Pancreas (tissue), 10 donors: ENCODE measurements around the gene TOM1L1. TPM values are rescaled to one million over a fixed set of nuclear protein-coding genes. Genes with fewer than 3 reads are reported as not detected.

Experiments used
- ATAC-seq, 4 donors: fragments of 200-7000 bp; cut with Tn5 transposase; one replicate each; pipeline versions ENCODE4 v1.8.0 to v1.9.1; 2020; ENCODE audit warnings: mild to moderate bottlenecking in 4 of 4, moderate library complexity in 4 of 4
- DNase-seq, 6 donors: peaks; one replicate each; pipeline ENCODE4 v3.0.0-alpha.2; 2020
- FAIRE-seq: peaks from 2 replicates; lab custom pipeline; 2012; peaks lifted over from hg19 to GRCh38; lab: Jason Lieb, UNC
- H3K27ac ChIP-seq, 4 donors: fragments of 200-600 bp; sonication (generic); 1 replicate in 3 of 4; 2 replicates in 1 of 4; pipeline versions ENCODE4 v1.5.0 to v1.8.0; 2020
- H3K27me3 ChIP-seq, 4 donors: fragments of 200-600 bp; one replicate each; pipeline ENCODE4 v1.8.0; 2021
- H3K36me3 ChIP-seq, 3 donors: fragments of 200-600 bp; sonication (generic) in 1 of 3; one replicate each; pipeline versions ENCODE4 v1.5.0 to v1.8.0; 2020 to 2021
- H3K4me1 ChIP-seq, 3 donors: fragments of 200-600 bp; one replicate each; pipeline ENCODE4 v1.8.0; 2021
- H3K4me3 ChIP-seq, 4 donors: fragments of 200-600 bp; sonication (generic) in 2 of 4; one replicate each; pipeline versions ENCODE4 v1.5.0 to v1.8.0; 2020 to 2021
- H3K9me3 ChIP-seq, 4 donors: fragments of 200-600 bp; one replicate each; pipeline ENCODE4 v1.8.0; 2021
- WGBS, 2 donors: extraction: QIAGEN DNeasy Blood & Tissue Kit; methylation state at CpG; one replicate each; pipeline ENCODE4 v1.1.7; 2013; 5-methylcytosine and 5-hydroxymethylcytosine counted together
- intact Hi-C, 3 donors: fragments of 100-400 bp; cut with DNase I; formaldehyde crosslinking; loops; one replicate each; pipeline versions ENCODE4 v1.11.1 to v1.14.2; 2022
- polyA plus RNA-seq, 2 donors: library from polyadenylated mRNA; stranded (reverse); fragments of 200-250 nt; gene quantifications; one replicate each; pipeline ENCODE4 v1.2.3, GENCODE V29; 2013
- total RNA-seq, 6 donors: library from RNA; stranded (reverse); fragmentation: NEBNext Ultra II Directional in 4 of 6; extraction: Animal tissue kit (Norgen Biotek cat#: 25700) in 4 of 6; gene quantifications; one replicate each; pipeline versions ENCODE4 v1.2.1 to v1.2.4, GENCODE V29; 2021 to 2023
- TF ChIP-seq, protein P1 (sequence below), 4 donors: fragments of 200-600 bp; sonication (generic) in 3 of 4; IDR thresholded peaks; one replicate each; pipeline versions ENCODE4 v1.5.0 to v1.8.0; 2021; ENCODE audit warnings: antibody characterized with exemption in 4 of 4
- donor health status: healthy with polysubstance abuse.
- donor health status: DM: no; HTN: no; CAD: no; lungs with moderate emphysema.
- donor health status: DM: no; HTN: no; CAD: no.
- donor health status: control.
- donor health status: control.
- donor health status: Bipolar disorder and iron deficiency.
- donor health status: DM: yes; HTN: yes; CAD: no.
- donor health status: DM: no; HTN: no; CAD: no.
- donor health status: DM: no; HTN: no; CAD: no.
- donor health status: DM: yes; HTN: yes; CAD: no.

The TOM1L1 gene
- total and polyA plus RNA-seq, 8 donors, result 14.2 to 39.0 (median 31.8) TPM

DNA sequence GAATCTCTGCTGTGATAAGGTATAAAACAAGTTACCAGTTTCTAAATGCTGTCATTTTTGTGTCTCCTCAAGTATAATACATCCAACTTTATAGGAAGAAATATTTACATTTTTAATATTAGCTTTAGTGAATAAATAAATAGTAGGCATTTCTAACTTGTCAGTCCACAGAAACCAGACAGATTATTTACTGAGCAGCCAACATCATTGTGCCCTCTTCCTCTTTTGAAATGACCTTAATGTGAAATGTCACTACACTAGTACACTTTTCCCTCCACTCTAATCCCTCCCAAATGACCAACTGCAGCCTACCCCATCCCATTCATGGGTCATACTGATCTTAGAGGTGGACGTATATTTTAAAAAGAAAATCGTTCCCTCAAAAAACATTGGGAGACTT lies 77.1 kb downstream of the TOM1L1 start:
- intact Hi-C loops, result no loop called here
- Histone ChIP-seq H3K27ac (no peak overlapping the region), H3K36me3 (no peaks in the 10 kb centered on the region), H3K27me3 (no peaks in the 10 kb centered on the region), H3K4me1 (no peaks in the 10 kb centered on the region), H3K4me3 (no peak overlapping the region), H3K9me3 (no peaks in the 10 kb centered on the region)
- FAIRE-seq (no peak), DNase-seq (no peak), ATAC-seq (no peak)
- TF ChIP-seq, protein P1, sequence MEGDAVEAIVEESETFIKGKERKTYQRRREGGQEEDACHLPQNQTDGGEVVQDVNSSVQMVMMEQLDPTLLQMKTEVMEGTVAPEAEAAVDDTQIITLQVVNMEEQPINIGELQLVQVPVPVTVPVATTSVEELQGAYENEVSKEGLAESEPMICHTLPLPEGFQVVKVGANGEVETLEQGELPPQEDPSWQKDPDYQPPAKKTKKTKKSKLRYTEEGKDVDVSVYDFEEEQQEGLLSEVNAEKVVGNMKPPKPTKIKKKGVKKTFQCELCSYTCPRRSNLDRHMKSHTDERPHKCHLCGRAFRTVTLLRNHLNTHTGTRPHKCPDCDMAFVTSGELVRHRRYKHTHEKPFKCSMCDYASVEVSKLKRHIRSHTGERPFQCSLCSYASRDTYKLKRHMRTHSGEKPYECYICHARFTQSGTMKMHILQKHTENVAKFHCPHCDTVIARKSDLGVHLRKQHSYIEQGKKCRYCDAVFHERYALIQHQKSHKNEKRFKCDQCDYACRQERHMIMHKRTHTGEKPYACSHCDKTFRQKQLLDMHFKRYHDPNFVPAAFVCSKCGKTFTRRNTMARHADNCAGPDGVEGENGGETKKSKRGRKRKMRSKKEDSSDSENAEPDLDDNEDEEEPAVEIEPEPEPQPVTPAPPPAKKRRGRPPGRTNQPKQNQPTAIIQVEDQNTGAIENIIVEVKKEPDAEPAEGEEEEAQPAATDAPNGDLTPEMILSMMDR (IDR thresholded peaks at IDR 0.05), result no peak
- 82 to 92% methylated on average over 2 of the region's 2 CpGs for WGBS, 2 donors

DNA sequence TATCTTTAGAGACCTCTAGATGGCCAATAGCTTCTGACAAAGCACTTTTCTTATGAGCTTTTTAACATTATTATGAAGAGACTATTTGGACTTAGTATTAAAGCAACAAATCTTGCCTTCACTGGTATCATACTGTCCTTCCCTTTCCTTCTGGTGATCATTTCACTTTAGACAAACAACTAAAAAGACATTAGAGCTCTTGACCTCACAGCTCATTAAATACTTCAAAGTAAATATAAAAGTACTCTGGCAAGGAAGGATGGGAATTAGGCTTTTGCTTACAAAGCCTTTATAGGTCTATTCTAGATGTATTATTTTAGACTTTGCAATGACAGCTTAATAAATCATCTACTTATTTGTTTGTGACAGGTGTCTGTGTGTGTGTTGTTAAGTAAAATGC lies 79.0 kb downstream of the TOM1L1 start:
- ATAC-seq (no peak), DNase-seq (no peak), FAIRE-seq (no peak)
- Histone ChIP-seq H3K27ac (no peak overlapping the region), H3K4me1 (no peaks in the 10 kb centered on the region), H3K4me3 (no peak overlapping the region), H3K36me3 (no peaks in the 10 kb centered on the region), H3K9me3 (no peaks in the 10 kb centered on the region), H3K27me3 (no peaks in the 10 kb centered on the region)
- TF ChIP-seq, protein P1 (IDR thresholded peaks at IDR 0.05), result no peak
- intact Hi-C loops, result no loop called here

DNA sequence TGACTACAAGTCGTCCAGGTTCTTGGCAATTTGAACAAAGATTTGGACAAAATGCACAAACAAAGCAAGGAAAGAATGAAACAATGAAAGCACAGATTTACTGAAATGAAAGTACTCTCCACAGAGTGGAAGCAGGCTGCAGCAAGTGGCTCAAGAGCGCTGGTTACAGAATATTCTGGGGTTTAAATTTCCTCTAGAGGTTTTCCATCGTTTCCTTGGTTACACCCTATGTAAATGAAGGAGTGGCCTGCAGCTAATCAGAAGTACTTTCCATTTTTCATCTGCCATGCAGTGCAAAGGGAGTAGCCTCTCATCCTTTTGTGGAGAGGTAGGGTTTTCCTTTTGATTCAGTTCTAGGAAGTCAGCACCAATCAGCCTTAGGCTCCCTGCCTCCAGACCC lies 79.7 kb downstream of the TOM1L1 start:
- WGBS, 2 donors, result 71 to 91% methylated on average over 3 of the region's 3 CpGs
- H3K4me1 ChIP-seq, result no peaks in the 10 kb centered on the region
- H3K27ac ChIP-seq, result no peak overlapping the region
- intact Hi-C loops, result no loop called here
- H3K27me3 ChIP-seq, result no peaks in the 10 kb centered on the region
- TF ChIP-seq, protein P1 (IDR thresholded peaks at IDR 0.05), result no peak
- no peaks in the 10 kb centered on the region for H3K36me3 ChIP-seq
- no peak overlapping the region for H3K4me3 ChIP-seq
- no peaks in the 10 kb centered on the region for H3K9me3 ChIP-seq
- ATAC-seq (no peak), FAIRE-seq (no peak), DNase-seq (no peak)

DNA sequence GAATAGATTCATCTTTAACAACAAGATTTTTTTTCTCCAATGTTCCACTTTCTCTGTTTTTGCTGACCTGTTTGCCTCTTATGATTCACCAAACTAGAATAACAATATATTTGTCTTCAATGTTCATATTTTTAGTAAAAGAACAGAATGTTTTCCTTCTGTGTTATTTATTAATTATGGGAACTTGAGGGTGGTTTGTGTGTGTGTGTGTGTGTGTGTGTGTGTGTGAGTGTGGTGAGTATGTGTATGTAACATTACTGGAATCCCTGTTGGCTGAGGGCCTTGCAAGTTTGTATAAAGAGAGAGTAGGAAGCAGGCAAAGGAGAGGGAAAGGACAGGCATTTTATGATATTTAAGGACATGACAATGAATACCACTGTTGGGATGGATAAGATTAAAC lies 81.7 kb downstream of the TOM1L1 start:
- Histone ChIP-seq H3K9me3 (no peaks in the 10 kb centered on the region), H3K27me3 (no peaks in the 10 kb centered on the region), H3K36me3 (no peaks in the 10 kb centered on the region), H3K27ac (no peak overlapping the region), H3K4me3 (no peak overlapping the region), H3K4me1 (no peaks in the 10 kb centered on the region)
- DNase-seq, result no peak
- ATAC-seq, result peak in 1 of 4 donors; percentile 41
- intact Hi-C loops, result no loop called here
- TF ChIP-seq, protein P1 (IDR thresholded peaks at IDR 0.05), result no peak
- FAIRE-seq, result no peak

DNA sequence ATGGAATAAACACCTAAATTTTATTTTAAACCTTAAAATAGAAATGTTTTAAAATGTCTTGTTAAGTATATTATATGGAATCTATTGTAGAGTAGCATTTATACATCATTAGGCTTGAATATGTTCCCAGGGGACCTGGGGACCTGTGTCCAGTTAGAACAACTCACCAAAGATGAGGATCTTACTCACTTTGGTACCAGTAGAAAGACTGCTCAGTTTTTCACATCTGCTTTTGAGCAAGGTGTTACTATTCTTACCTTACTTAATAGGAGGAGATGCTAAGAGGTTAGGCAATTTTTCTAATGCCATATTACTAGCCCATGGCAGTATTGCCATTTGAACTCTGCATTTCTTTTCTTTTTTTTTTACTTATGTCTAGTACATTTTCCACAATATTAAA lies 82.6 kb downstream of the TOM1L1 start:
- FAIRE-seq, result no peak
- TF ChIP-seq, protein P1 (IDR thresholded peaks at IDR 0.05), result no peak
- no peak for DNase-seq
- Histone ChIP-seq H3K36me3 (no peaks in the 10 kb centered on the region), H3K4me3 (no peak overlapping the region), H3K27me3 (no peaks in the 10 kb centered on the region), H3K9me3 (no peaks in the 10 kb centered on the region), H3K4me1 (no peaks in the 10 kb centered on the region), H3K27ac (no peak overlapping the region)
- ATAC-seq, result no peak
- intact Hi-C loops, result no loop called here
